Panc1 (cell line): ENCODE results near the gene SLC29A2.

Source experiments
- CTCF ChIP-seq: fragments of 450-650 bp; IDR thresholded peaks from 2 replicates; pipeline ENCODE4 v1.5.1; 2017; ENCODE audit warnings: mild to moderate bottlenecking
- POLR2AphosphoS5 ChIP-seq: IDR thresholded peaks from 2 replicates; pipeline ENCODE4 v1.6.1; 2012; ENCODE audit warnings: mild to moderate bottlenecking, low read depth, low read length, moderate library complexity
- TCF7L2 ChIP-seq: IDR thresholded peaks from 2 replicates; pipeline ENCODE4 v1.6.1; 2011; ENCODE audit warnings: mild to moderate bottlenecking, low read depth, low read length, inconsistent platforms

- TF ChIP-seq CTCF (no peak), TCF7L2 (no peak), POLR2AphosphoS5 (no peak)
Observed at GRCh38 chr11:66322732-66323427, 48.7 kb downstream of the SLC29A2 start.
